Tibial nerve (tissue), 3 donors: ENCODE data around the gene RPGR.

ENCODE experiments used
- EP300 ChIP-seq, 2 donors: sonication (generic); formaldehyde crosslinking; IDR thresholded peaks; one replicate each; pipeline ENCODE4 v1.6.1; 2017; ENCODE audit warnings: antibody characterized with exemption in 2 of 2, mild to moderate bottlenecking in 1 of 2
- POLR2A ChIP-seq, 2 donors: fragments of 450-650 bp; IDR thresholded peaks; one replicate each; pipeline ENCODE4 v1.6.1; 2017; ENCODE audit warnings: antibody characterized with exemption in 2 of 2, mild to moderate bottlenecking in 2 of 2, moderate library complexity in 2 of 2

DNA sequence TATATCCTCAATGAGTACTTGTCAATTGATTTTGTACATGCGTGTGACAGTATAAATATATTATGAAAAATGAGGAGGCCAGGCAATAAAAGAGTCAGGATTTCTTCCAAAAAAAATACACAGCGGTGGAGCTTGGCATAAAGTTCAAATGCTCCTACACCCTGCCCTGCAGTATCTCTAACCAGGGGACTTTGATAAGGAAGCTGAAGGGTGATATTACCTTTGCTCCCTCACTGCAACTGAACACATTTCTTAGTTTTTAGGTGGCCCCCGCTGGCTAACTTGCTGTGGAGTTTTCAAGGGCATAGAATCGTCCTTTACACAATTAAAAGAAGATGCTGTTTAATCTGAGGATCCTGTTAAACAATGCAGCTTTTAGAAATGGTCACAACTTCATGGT lies 25.1 kb upstream of the RPGR start, which contains the start of gene OTC:
- TF ChIP-seq EP300 (IDR thresholded peaks at IDR 0.05) (no peak), POLR2A (IDR thresholded peaks at IDR 0.05) (no peak)
